DND-41 (cell line): ENCODE data around the gene TBC1D14.

ENCODE experiments used
- ATAC-seq: fragments of 200-7000 bp; cut with Tn5 transposase; 3 replicates; pipeline ENCODE4 v1.9.1; 2021; ENCODE audit warnings: low read depth; ENCODE audit not compliant: insufficient read depth
- DNase-seq: peaks from one replicate; pipeline ENCODE4 v3.0.0-alpha.2; 2020
- H2AFZ ChIP-seq: 2 replicates; pipeline ENCODE4 v1.6.0; 2012; ENCODE audit warnings: low read depth, low read length
- H3K27ac ChIP-seq: 2 replicates; pipeline ENCODE4 v1.5.1; 2012; ENCODE audit warnings: low read length, inconsistent platforms
- H3K27me3 ChIP-seq: fragments of 200-600 bp; sonication (generic); 2 replicates; pipeline ENCODE4 v1.6.0; 2012; ENCODE audit warnings: low read length, mild to moderate bottlenecking, inconsistent platforms; ENCODE audit not compliant: insufficient read depth, poor library complexity
- H3K36me3 ChIP-seq: 2 replicates; pipeline ENCODE4 v1.5.1; 2012; ENCODE audit warnings: low read length, inconsistent platforms; ENCODE audit not compliant: insufficient read depth
- H3K4me1 ChIP-seq: 2 replicates; pipeline ENCODE4 v1.5.1; 2012; ENCODE audit warnings: mild to moderate bottlenecking, low read length; ENCODE audit not compliant: insufficient read depth
- H3K4me2 ChIP-seq: 2 replicates; pipeline ENCODE4 v1.6.0; 2012; ENCODE audit warnings: mild to moderate bottlenecking, moderate library complexity, low read length, inconsistent platforms; ENCODE audit not compliant: insufficient read depth
- H3K4me3 ChIP-seq, 2 experiments: fragments of 200-600 bp in 1 of 2; shearing (Covaris generic) in 1 of 2; 2 replicates each; pipeline ENCODE4 v1.5.1; 2012 to 2016; ENCODE audit warnings: inconsistent platforms in 2 of 2, low read length in 2 of 2, mild to moderate bottlenecking in 2 of 2, low read depth in 1 of 2, moderate library complexity in 1 of 2
- H3K79me2 ChIP-seq: 2 replicates; pipeline ENCODE4 v1.6.0; 2012; ENCODE audit warnings: low read length, inconsistent platforms; ENCODE audit not compliant: insufficient read depth
- H3K9ac ChIP-seq: 2 replicates; pipeline ENCODE4 v1.6.0; 2012; ENCODE audit warnings: low read depth, mild to moderate bottlenecking, inconsistent platforms, low read length, moderate library complexity
- H3K9me3 ChIP-seq: 2 replicates; pipeline ENCODE4 v1.5.1; 2012; ENCODE audit warnings: low read length, moderate library complexity, mild to moderate bottlenecking, inconsistent platforms; ENCODE audit not compliant: insufficient read depth, severe bottlenecking
- H4K20me1 ChIP-seq: 2 replicates; pipeline ENCODE4 v1.6.0; 2012; ENCODE audit warnings: low read length; ENCODE audit not compliant: insufficient read depth
- EZH2 ChIP-seq: IDR thresholded peaks from 3 replicates; pipeline ENCODE4 v1.6.1; 2012; ENCODE audit warnings: borderline replicate concordance, low read depth, mild to moderate bottlenecking, moderate library complexity, low read length, inconsistent platforms; ENCODE audit not compliant: severe bottlenecking
- TF ChIP-seq, protein P1 (sequence below): IDR thresholded peaks from 2 replicates; pipeline ENCODE4 v1.5.1; 2012; ENCODE audit warnings: borderline replicate concordance, low read length, moderate library complexity, mild to moderate bottlenecking; ENCODE audit not compliant: poor library complexity, severe bottlenecking; ENCODE audit errors: extremely low read depth

Gene TBC1D14

GRCh38 chr4:6987588-6987961 lies 77.9 kb downstream of the TBC1D14 start:
- no peak; the same call in 2 of the 3 replicates for ATAC-seq
- H3K4me1 ChIP-seq, result peaks cover 48% of the 10 kb centered on the region
- no peak for DNase-seq

GRCh38 chr4:6988016-6988715 lies 78.5 kb downstream of the TBC1D14 start:
- Histone ChIP-seq H3K36me3 (peaks cover 34% of the 10 kb centered on the region), H4K20me1 (peaks cover 49% of the 10 kb centered on the region), H3K9ac (peak overlapping the region; percentile 78), H3K4me1 (peaks cover 48% of the 10 kb centered on the region), H3K27ac (peak overlapping the region; percentile 61; the same call in 1 of the 2 replicates), H3K9me3 (no peaks in the 10 kb centered on the region), H2AFZ (peak overlapping the region; percentile 90; the same call in 1 of the 2 replicates), H3K27me3 (no peaks in the 10 kb centered on the region), H3K79me2 (peaks cover 69% of the 10 kb centered on the region), H3K4me3 (peak overlapping the region; percentile 44 to 85), H3K4me2 (peak overlapping the region; percentile 94)
- TF ChIP-seq EZH2, result no peak
- TF ChIP-seq, protein P1, sequence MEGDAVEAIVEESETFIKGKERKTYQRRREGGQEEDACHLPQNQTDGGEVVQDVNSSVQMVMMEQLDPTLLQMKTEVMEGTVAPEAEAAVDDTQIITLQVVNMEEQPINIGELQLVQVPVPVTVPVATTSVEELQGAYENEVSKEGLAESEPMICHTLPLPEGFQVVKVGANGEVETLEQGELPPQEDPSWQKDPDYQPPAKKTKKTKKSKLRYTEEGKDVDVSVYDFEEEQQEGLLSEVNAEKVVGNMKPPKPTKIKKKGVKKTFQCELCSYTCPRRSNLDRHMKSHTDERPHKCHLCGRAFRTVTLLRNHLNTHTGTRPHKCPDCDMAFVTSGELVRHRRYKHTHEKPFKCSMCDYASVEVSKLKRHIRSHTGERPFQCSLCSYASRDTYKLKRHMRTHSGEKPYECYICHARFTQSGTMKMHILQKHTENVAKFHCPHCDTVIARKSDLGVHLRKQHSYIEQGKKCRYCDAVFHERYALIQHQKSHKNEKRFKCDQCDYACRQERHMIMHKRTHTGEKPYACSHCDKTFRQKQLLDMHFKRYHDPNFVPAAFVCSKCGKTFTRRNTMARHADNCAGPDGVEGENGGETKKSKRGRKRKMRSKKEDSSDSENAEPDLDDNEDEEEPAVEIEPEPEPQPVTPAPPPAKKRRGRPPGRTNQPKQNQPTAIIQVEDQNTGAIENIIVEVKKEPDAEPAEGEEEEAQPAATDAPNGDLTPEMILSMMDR, result no peak
- ATAC-seq (no peak), DNase-seq (no peak)

More at GRCh38 chr4:6987588-6987961, 77.9 kb downstream of the TBC1D14 start:
- Histone ChIP-seq H3K27ac (peak overlapping the region; percentile 61), H3K4me3 (peak overlapping the region; percentile 44 to 85), H3K36me3 (peaks cover 33% of the 10 kb centered on the region), H3K9ac (peak overlapping the region; percentile 78), H2AFZ (peak overlapping the region; percentile 90), H3K79me2 (peaks cover 67% of the 10 kb centered on the region), H3K4me2 (peak overlapping the region; percentile 94), H3K27me3 (no peaks in the 10 kb centered on the region), H4K20me1 (peaks cover 48% of the 10 kb centered on the region), H3K9me3 (no peaks in the 10 kb centered on the region)
- no peak for TF ChIP-seq EZH2
- TF ChIP-seq, protein P1, result no peak

DNA sequence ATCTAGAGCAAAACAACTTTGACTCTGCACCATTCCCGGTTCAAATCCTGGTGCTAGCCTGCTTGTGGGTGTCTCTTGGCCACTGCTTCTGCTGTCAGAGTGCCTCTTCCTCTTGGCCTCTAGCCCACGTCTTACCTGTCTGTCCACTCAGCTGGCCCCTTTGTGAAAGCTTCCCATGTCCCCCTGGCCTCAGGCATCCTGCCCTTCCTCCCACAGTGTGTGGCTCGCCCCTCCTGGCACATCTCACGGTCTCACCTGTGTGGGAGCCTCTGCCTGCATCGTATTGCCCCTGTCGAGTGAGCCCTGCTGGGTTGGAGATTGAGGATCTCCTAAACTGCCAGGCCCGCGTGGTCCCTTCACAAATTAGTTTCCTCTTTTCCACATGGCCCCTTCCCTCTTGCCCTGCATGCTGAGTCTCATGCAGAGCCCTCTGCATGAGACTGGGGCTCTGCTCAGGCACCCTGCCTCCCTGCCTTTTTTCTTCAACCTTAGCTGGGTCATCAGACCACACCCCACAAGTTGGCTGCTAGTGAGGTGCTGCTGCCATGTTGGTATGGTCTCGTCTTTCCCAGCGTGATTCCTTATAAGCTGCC lies 79.8 kb downstream of the TBC1D14 start:
- Histone ChIP-seq H3K4me3 (no peak overlapping the region; a peak in 1 of 4 replicates), H3K9me3 (no peaks in the 10 kb centered on the region), H3K4me2 (peak overlapping the region; percentile 44; the same call in 1 of the 2 replicates), H3K4me1 (peaks cover 44% of the 10 kb centered on the region), H4K20me1 (peaks cover 46% of the 10 kb centered on the region), H3K9ac (peak overlapping the region; percentile 13; the same call in 1 of the 2 replicates), H3K79me2 (peaks cover 70% of the 10 kb centered on the region), H2AFZ (no peak overlapping the region), H3K27me3 (no peaks in the 10 kb centered on the region), H3K27ac (no peak overlapping the region), H3K36me3 (peaks cover 45% of the 10 kb centered on the region)
- TF ChIP-seq, protein P1, result no peak
- TF ChIP-seq EZH2, result no peak
- no peak for ATAC-seq
- no peak for DNase-seq
